Measurements from ENCODE around the gene MAB21L4. TPM values are rescaled to one million over a fixed set of nuclear protein-coding genes. Genes with fewer than 3 reads are reported as not detected.

The MAB21L4 gene
- total and polyA plus RNA-seq, 7 donors: not detected

GRCh38 chr2:240933966-240934700, 38.2 kb upstream of the MAB21L4 start:
- H3K36me3 ChIP-seq (ENCODE audit: insufficient read depth in 1 of 2, low read depth in 1 of 2): no peaks in the 10 kb centered on the region
- TF ChIP-seq CTCF (IDR thresholded peaks at IDR 0.05): no peak
- 19 to 57% (median 43%) methylated on average over 17 to 23 of the region's 23 CpGs for WGBS, 3 donors
- H3K27ac ChIP-seq: no peak overlapping the region
- no peak overlapping the region for H3K4me3 ChIP-seq
- peak in 2 of 4 donors; percentile 41 to 52 for ATAC-seq
- intact Hi-C loops (cut with DNase I): no loop called here
- peaks cover 0 to 49% (median 7%) of the 10 kb centered on the region in 3 donors for H3K27me3 ChIP-seq (ENCODE audit: insufficient read depth in 3 of 3, low read length in 2 of 3)
- H3K9me3 ChIP-seq: peaks cover 9% of the 10 kb centered on the region
- H3K4me1 ChIP-seq: no peaks in the 10 kb centered on the region
- DNase-seq: peak in 1 of 2 donors; percentile 73

GRCh38 chr2:240933048-240933965, 37.4 kb upstream of the MAB21L4 start:
- intact Hi-C loops (cut with DNase I): no loop called here
- WGBS, 3 donors: 37 to 61% (median 48%) methylated on average over 28 to 30 of the region's 30 CpGs
- no peak for TF ChIP-seq CTCF (IDR thresholded peaks at IDR 0.05)

GRCh38 chr2:240932724-240933047, 36.7 kb upstream of the MAB21L4 start:
- Histone ChIP-seq H3K36me3 (ENCODE audit: insufficient read depth in 1 of 2, low read depth in 1 of 2) (no peaks in the 10 kb centered on the region), H3K27ac (no peak overlapping the region), H3K27me3 (ENCODE audit: insufficient read depth in 3 of 3, low read length in 2 of 3) (peaks cover 0 to 49% (median 7%) of the 10 kb centered on the region in 3 donors), H3K9me3 (peaks cover 5% of the 10 kb centered on the region), H3K4me3 (no peak overlapping the region), H3K4me1 (no peaks in the 10 kb centered on the region)
- WGBS, 3 donors: 56 to 74% (median 69%) methylated on average over 11 of the region's 11 CpGs
- no peak for TF ChIP-seq CTCF (IDR thresholded peaks at IDR 0.05)
- ATAC-seq (no peak), DNase-seq (peak in 1 of 2 donors; percentile 46)
- intact Hi-C loops (cut with DNase I): no loop called here

More at GRCh38 chr2:240933048-240933965, 37.4 kb upstream of the MAB21L4 start:
- peaks cover 0 to 49% (median 7%) of the 10 kb centered on the region in 3 donors for H3K27me3 ChIP-seq (ENCODE audit: insufficient read depth in 3 of 3, low read length in 2 of 3)
- no peaks in the 10 kb centered on the region for H3K36me3 ChIP-seq (ENCODE audit: insufficient read depth in 1 of 2, low read depth in 1 of 2)
- no peak overlapping the region for H3K27ac ChIP-seq
- no peaks in the 10 kb centered on the region for H3K4me1 ChIP-seq
- peaks cover 5% of the 10 kb centered on the region for H3K9me3 ChIP-seq
- no peak overlapping the region for H3K4me3 ChIP-seq
- DNase-seq: peak in 1 of 2 donors; percentile 46
- no peak for ATAC-seq

- H3K4me3 ChIP-seq: no peak overlapping the region
- intact Hi-C loops (cut with DNase I): no loop called here
- no peak for TF ChIP-seq CTCF (IDR thresholded peaks at IDR 0.05)
- H3K9me3 ChIP-seq: peaks cover 5% of the 10 kb centered on the region
- WGBS, 3 donors: 89 to 93% (median 89%) methylated on average over 21 of the region's 21 CpGs
- H3K27me3 ChIP-seq (ENCODE audit: insufficient read depth in 3 of 3, low read length in 2 of 3): peaks cover 0 to 49% (median 7%) of the 10 kb centered on the region in 3 donors
- peak in 1 of 2 donors; percentile 44 for DNase-seq
- H3K4me1 ChIP-seq: no peaks in the 10 kb centered on the region
- no peaks in the 10 kb centered on the region for H3K36me3 ChIP-seq (ENCODE audit: insufficient read depth in 1 of 2, low read depth in 1 of 2)
- ATAC-seq: no peak
- no peak overlapping the region for H3K27ac ChIP-seq
Observed at GRCh38 chr2:240932001-240932723, 36.2 kb upstream of the MAB21L4 start.

Data from psoas muscle (tissue), 8 donors.